Stomach smooth muscle (tissue), 2 donors: ENCODE results near the gene TTC34.

Experiments
- H3K27ac ChIP-seq: one replicate; pipeline ENCODE4 v1.7.0; 2013; ENCODE audit warnings: mild to moderate bottlenecking, low read length, inconsistent platforms
- H3K27me3 ChIP-seq, 2 donors: one replicate each; pipeline ENCODE4 v1.7.0; 2013; ENCODE audit warnings: low read length in 2 of 2; ENCODE audit not compliant: insufficient read depth in 2 of 2, control insufficient read depth in 1 of 2
- H3K36me3 ChIP-seq, 2 donors: one replicate each; pipeline ENCODE4 v1.7.0; 2013; ENCODE audit warnings: low read length in 2 of 2; ENCODE audit not compliant: control insufficient read depth in 2 of 2, insufficient read depth in 2 of 2
- H3K4me1 ChIP-seq: one replicate; pipeline ENCODE4 v1.7.0; 2013; ENCODE audit warnings: low read length; ENCODE audit not compliant: control insufficient read depth, insufficient read depth
- H3K4me3 ChIP-seq, 2 donors: one replicate each; pipeline ENCODE4 v1.7.0; 2013; ENCODE audit warnings: low read length in 2 of 2
- H3K9ac ChIP-seq, 2 donors: one replicate each; pipeline ENCODE4 v1.7.0; 2013; ENCODE audit warnings: low read length in 2 of 2, mild to moderate bottlenecking in 1 of 2
- H3K9me3 ChIP-seq, 2 donors: one replicate each; pipeline ENCODE4 v1.7.0; 2013; ENCODE audit warnings: low read length in 2 of 2; ENCODE audit not compliant: control insufficient read depth in 2 of 2
- donor health status: healthy.
- donor health status: Pancreatic carcinoma.

Gene TTC34

DNA sequence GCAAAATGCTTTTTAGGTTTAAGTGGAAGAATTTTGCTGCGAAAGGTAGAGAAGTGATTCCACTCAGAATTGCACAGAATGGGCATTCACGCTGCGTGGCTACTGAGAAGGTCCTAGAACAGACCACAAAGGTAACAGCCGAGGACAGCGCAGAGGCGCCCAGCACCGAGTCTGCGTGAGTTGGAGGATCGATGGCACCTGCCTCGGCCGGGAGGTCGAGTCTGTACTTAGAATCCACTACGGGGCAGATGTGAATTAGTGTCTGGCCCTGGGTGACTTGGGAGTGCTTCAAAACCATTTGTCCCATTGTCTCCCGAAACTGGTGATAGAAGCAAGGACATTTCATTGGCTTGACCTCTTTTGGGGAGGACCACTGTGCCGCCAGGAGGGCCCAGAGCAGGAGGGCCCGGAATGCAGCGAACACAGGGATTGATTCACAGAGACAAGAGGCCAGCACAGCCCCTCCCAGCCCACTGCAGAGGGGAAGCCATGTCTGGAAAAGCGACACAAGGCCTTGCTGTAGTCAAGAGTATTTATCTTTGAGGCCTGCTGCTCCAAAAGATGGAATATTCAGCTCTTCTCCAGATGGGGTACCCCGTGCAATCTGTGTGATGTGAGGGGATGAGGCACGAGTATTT is 35.0 kb upstream of the TTC34 start:
- Histone ChIP-seq H3K27me3 (peaks cover 4 to 9% of the 10 kb centered on the region in 2 donors), H3K4me1 (no peaks in the 10 kb centered on the region), H3K27ac (no peak overlapping the region), H3K4me3 (no peak overlapping the region), H3K9ac (no peak overlapping the region), H3K36me3 (no peaks in the 10 kb centered on the region), H3K9me3 (peaks cover 2 to 5% of the 10 kb centered on the region in 2 donors)

DNA sequence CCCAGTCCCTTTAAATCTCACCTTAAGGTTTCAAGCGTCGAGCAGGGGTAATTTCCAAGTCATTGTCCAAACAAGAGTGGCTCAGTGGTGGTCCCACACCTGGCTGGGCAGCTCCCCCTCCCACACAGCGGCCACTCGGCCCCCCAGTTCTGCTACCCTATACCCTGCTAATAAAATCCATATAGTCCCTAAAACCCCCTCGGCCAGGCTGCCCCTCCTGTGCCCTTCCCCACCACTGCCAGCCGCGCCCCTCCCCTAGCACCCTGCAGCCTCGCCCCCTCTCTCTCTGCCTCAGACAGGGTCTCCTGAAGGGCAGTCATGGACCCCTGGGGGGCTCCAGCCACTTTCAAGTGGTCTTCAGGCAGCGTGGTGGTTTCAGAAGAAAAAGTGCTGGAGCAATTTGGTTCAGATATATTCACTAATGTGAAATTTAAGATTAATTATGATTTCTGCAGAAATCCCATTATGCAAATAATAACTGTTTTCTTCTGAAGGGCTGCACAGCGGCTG is 34.2 kb upstream of the TTC34 start:
- peaks cover 6 to 9% of the 10 kb centered on the region in 2 donors for H3K27me3 ChIP-seq

GRCh38 chr1:2834741-2835564 is 33.5 kb upstream of the TTC34 start:
- Histone ChIP-seq H3K9me3 (peaks cover 2 to 5% of the 10 kb centered on the region in 2 donors), H3K9ac (no peak overlapping the region), H3K27me3 (peaks cover 6% of the 10 kb centered on the region in 2 donors), H3K4me3 (no peak overlapping the region), H3K4me1 (no peaks in the 10 kb centered on the region), H3K36me3 (no peaks in the 10 kb centered on the region), H3K27ac (no peak overlapping the region)

More for the DNA sequence above, 34.2 kb upstream of the TTC34 start:
- H3K9ac ChIP-seq: no peak overlapping the region
- H3K9me3 ChIP-seq: peaks cover 2 to 5% of the 10 kb centered on the region in 2 donors
- no peaks in the 10 kb centered on the region for H3K36me3 ChIP-seq
- no peak overlapping the region for H3K27ac ChIP-seq
- H3K4me1 ChIP-seq: no peaks in the 10 kb centered on the region
- no peak overlapping the region for H3K4me3 ChIP-seq

DNA sequence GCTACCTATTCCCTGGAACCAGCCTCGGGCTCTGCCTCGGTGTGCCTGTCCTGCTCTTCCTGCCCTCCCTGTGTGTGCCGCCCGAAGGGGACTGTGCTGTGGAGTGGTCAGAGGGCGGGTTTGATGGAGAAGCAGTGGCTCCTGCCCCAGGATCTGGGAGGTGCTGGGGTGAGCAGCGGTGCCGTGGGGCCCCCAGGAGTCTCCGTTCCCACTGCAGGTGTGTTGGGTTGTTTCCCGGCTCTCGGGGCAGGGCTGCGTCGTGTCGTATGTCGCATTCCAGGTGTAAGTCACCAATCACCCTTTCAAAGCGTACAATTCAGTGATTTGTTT is 32.6 kb upstream of the TTC34 start:
- peaks cover 0 to 5% of the 10 kb centered on the region in 2 donors for H3K9me3 ChIP-seq
- no peak overlapping the region for H3K9ac ChIP-seq
- peaks cover 6% of the 10 kb centered on the region in 2 donors for H3K27me3 ChIP-seq
- no peak overlapping the region for H3K4me3 ChIP-seq
- no peaks in the 10 kb centered on the region for H3K4me1 ChIP-seq
- no peak overlapping the region for H3K27ac ChIP-seq
- H3K36me3 ChIP-seq: no peaks in the 10 kb centered on the region

GRCh38 chr1:2833454-2834145 is 32.1 kb upstream of the TTC34 start:
- no peak overlapping the region for H3K4me3 ChIP-seq
- H3K9ac ChIP-seq: no peak overlapping the region
- H3K9me3 ChIP-seq: peaks cover 0 to 6% of the 10 kb centered on the region in 2 donors
- no peaks in the 10 kb centered on the region for H3K36me3 ChIP-seq
- H3K27ac ChIP-seq: no peak overlapping the region
- H3K27me3 ChIP-seq: peaks cover 6% of the 10 kb centered on the region in 2 donors
- H3K4me1 ChIP-seq: no peaks in the 10 kb centered on the region

GRCh38 chr1:2832506-2833453 is 31.3 kb upstream of the TTC34 start:
- Histone ChIP-seq H3K4me1 (no peaks in the 10 kb centered on the region), H3K4me3 (no peak overlapping the region), H3K27ac (no peak overlapping the region), H3K27me3 (peaks cover 6% of the 10 kb centered on the region in 2 donors), H3K9me3 (peaks cover 0 to 11% of the 10 kb centered on the region in 2 donors), H3K9ac (no peak overlapping the region), H3K36me3 (no peaks in the 10 kb centered on the region)

GRCh38 chr1:2831596-2832212 is 30.2 kb upstream of the TTC34 start:
- Histone ChIP-seq H3K36me3 (no peaks in the 10 kb centered on the region), H3K9ac (no peak overlapping the region), H3K9me3 (peaks cover 2 to 18% of the 10 kb centered on the region in 2 donors), H3K4me1 (no peaks in the 10 kb centered on the region), H3K4me3 (no peak overlapping the region), H3K27ac (no peak overlapping the region), H3K27me3 (peaks cover 6% of the 10 kb centered on the region in 2 donors)

DNA sequence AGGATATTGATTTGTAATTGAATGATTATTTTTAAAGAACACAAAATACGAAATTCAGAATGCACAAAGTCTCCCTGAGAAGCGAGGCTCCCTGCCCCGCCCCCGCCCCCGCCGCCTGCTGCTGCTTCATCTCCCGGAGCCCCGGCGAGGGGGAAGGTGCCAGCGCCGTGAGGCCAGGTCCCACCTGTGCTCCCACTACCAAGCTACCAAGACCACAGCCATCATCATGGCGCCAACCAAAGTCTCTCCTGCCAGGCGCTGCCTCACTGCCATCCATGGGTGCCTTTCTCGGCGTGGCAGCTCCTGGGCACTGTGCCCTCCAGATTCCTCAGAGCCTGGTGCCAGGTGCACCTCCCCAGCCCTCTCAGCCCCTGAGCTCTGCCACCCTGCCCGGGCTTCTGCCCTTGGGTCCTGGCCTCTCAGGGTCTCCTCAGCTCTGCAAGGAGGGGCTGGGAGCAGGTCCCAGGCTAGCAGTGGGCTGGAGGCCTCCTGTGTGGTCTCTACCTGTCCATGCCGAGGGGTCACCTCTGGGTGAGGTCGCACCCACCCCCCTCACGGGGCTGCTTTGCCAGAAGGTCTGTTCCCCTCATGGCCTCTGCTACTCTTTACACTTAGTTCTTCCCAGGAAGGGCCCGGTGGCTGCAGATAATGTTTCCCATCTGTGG is 29.4 kb upstream of the TTC34 start:
- H3K4me3 ChIP-seq: no peak overlapping the region
- H3K9me3 ChIP-seq: peaks cover 2 to 18% of the 10 kb centered on the region in 2 donors
- H3K36me3 ChIP-seq: no peaks in the 10 kb centered on the region
- peaks cover 6 to 10% of the 10 kb centered on the region in 2 donors for H3K27me3 ChIP-seq
- no peaks in the 10 kb centered on the region for H3K4me1 ChIP-seq
- no peak overlapping the region for H3K27ac ChIP-seq
- H3K9ac ChIP-seq: no peak overlapping the region

DNA sequence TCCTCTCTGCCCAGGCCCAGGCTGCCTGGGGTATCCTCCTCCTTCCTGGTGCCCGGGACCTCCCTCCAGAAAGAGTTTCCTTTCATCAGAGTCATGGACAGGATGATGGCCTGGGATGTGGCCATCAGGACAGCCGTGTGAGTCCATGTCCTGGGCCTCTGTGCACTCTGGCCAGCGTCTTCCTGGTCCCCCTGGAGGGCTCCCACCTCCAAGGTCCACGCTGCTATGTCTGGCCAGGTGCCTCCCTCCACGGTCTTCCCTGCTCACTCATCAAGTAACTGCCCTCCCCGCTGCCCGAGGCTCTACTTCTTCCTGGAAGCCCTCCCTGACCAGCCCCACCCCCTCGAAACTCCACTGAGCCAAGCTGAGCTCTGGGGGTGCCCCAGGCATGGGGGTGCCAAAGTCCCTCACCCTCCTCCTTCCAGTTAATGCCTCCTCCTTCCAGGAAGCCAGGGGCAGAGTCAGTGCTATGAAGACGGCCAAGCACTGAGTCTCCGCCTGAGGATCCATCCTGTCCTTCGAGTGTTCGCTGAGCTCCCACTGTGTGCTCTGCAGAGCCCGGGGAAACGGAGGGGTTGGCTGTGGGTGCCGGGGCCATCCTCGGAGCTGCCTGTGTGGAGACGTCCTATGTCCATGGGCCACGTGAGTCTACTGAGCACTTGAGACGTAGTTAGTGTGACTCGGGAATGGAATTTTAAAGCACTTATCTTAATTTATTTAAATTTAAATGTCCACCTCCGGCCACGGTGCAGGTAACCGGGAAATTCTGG is 28.5 kb upstream of the TTC34 start:
- H3K9ac ChIP-seq: no peak overlapping the region
- H3K9me3 ChIP-seq: peaks cover 2 to 18% of the 10 kb centered on the region in 2 donors
- no peak overlapping the region for H3K27ac ChIP-seq
- no peaks in the 10 kb centered on the region for H3K4me1 ChIP-seq
- H3K36me3 ChIP-seq: no peaks in the 10 kb centered on the region
- peaks cover 13 to 15% of the 10 kb centered on the region in 2 donors for H3K27me3 ChIP-seq
- no peak overlapping the region for H3K4me3 ChIP-seq
